Nephron (organoid): Measurements from ENCODE around the gene ARHGAP20.
A peak's percentile ranks its signal among the peaks of the same experiment; 100 is the strongest.

Source experiments
- H3K27ac Mint-ChIP-seq, 3 experiments: 2 replicates each; pipeline ENCODE4 v1.8.0; 2020; ENCODE audit warnings: mixed read lengths in 3 of 3, mild to moderate bottlenecking in 2 of 3, moderate library complexity in 1 of 3
- H3K27me3 Mint-ChIP-seq: 2 replicates; pipeline ENCODE4 v1.8.0; 2021; ENCODE audit warnings: low read depth, mild to moderate bottlenecking, moderate library complexity, mixed read lengths
- H3K36me3 Mint-ChIP-seq: 2 replicates; pipeline ENCODE4 v1.8.0; 2020; ENCODE audit warnings: low read depth, mixed read lengths
- H3K4me1 Mint-ChIP-seq: 2 replicates; pipeline ENCODE4 v1.8.0; 2020; ENCODE audit warnings: mixed read lengths
- H3K4me3 Mint-ChIP-seq, 3 experiments: 2 replicates each; pipeline ENCODE4 v1.8.0; 2020; ENCODE audit warnings: mild to moderate bottlenecking in 3 of 3, mixed read lengths in 3 of 3, moderate library complexity in 2 of 3
- H3K9me3 Mint-ChIP-seq: 2 replicates; pipeline ENCODE4 v1.8.0; 2020; ENCODE audit warnings: mixed read lengths
- TF ChIP-seq, protein P1 (sequence below), 3 experiments: fragments of 200-600 bp; sonication (generic); IDR thresholded peaks; one replicate each; pipeline ENCODE4 v1.5.0; 2021; ENCODE audit warnings: antibody characterized with exemption in 3 of 3; ENCODE audit not compliant: unreplicated experiment in 3 of 3

Gene ARHGAP20, protein sequence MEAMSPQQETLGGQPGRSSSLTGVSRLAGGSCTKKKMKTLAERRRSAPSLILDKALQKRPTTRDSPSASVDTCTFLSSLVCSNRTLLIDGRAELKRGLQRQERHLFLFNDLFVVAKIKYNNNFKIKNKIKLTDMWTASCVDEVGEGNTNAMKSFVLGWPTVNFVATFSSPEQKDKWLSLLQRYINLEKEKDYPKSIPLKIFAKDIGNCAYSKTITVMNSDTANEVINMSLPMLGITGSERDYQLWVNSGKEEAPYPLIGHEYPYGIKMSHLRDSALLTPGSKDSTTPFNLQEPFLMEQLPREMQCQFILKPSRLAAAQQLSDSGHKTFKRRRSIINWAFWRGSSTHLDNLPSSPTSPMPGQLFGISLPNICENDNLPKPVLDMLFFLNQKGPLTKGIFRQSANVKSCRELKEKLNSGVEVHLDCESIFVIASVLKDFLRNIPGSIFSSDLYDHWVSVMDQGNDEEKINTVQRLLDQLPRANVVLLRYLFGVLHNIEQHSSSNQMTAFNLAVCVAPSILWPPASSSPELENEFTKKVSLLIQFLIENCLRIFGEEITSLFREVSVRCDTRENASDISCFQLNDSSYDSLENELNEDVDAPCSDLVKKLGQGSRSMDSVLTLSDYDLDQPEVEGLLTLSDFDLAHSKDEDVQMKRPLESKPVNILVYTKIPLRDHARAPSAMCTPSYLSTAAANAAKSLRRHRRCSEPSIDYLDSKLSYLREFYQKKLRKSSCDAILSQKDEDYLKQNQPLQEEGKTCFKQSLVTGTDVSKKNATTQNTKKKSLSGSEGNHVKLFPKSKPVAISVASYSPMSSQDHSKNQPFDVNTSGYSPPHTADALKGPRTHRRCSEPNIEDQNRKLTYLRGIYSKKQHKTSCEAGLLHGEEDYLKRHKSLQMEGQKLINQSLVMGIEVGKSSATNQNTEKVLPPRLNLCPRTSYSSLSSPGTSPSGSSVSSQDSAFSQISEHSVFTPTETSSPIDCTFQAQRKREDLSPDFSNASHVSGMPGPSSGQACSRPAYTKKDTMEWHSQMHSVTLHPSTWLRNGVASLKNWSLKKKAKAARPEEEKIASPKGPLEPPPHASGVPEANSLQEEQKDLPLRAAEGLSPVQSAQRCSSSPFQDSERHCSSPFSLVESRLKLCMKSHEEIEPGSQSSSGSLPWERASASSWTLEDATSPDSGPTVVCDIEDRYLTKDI

DNA sequence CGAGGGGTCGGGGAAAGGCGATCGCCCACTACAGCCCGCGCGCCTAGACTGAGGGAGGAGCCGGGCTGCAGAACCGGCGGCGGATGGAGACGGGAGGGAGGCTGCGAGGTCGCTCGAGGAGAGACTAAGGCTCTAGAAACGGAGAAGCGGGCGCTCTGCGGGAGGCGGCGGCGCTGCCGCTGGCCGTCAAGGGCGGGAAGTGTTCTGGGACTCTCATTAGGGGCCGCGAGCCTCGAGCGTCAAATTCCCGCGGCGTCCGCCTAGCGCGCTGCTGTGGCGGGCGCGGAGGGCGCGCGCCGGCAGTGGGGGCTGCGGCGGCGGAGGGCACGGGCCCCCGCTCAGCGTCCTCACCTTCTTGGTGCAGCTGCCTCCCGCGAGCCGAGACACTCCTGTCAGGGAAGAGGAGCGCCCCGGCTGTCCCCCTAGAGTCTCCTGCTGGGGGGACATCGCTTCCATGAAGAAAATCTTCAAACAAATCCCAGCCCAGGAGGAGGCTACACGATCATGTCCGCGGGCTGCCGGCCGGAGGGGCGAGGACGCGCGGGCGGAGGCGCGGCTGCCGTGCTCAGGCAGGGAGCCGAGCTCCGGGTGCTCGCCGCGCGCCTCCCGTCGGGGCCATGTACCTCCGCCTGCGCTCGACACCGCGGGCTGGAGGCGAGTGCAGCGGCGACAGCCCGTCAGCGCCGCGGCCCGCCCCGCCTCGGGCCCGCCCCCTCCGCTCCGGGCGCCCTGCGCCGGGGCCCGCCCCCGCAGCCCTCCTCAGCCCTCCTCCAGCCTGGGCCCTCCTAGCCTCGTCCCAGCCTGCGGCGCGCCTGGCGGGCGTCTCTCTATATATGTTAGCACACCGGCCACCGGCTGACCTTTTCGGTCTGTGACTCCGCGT lies at the start of gene ARHGAP20:
TSS of gene ARHGAP20 (minus strand) at position 662 of the 883 bp plus-strand sequence. CDS start at position 456, 206 bp downstream.
- TF ChIP-seq, protein P1, sequence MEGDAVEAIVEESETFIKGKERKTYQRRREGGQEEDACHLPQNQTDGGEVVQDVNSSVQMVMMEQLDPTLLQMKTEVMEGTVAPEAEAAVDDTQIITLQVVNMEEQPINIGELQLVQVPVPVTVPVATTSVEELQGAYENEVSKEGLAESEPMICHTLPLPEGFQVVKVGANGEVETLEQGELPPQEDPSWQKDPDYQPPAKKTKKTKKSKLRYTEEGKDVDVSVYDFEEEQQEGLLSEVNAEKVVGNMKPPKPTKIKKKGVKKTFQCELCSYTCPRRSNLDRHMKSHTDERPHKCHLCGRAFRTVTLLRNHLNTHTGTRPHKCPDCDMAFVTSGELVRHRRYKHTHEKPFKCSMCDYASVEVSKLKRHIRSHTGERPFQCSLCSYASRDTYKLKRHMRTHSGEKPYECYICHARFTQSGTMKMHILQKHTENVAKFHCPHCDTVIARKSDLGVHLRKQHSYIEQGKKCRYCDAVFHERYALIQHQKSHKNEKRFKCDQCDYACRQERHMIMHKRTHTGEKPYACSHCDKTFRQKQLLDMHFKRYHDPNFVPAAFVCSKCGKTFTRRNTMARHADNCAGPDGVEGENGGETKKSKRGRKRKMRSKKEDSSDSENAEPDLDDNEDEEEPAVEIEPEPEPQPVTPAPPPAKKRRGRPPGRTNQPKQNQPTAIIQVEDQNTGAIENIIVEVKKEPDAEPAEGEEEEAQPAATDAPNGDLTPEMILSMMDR (IDR thresholded peaks at IDR 0.05; ENCODE audit: unreplicated experiment in 3 of 3), result peak in 1 of 3 experiments; percentile 36
- Mint-ChIP-seq H3K4me1 (peaks cover 24% of the 10 kb centered on the region), H3K36me3 (peaks cover 4% of the 10 kb centered on the region), H3K9me3 (no peaks in the 10 kb centered on the region), H3K4me3 (peak within 1 kb of the TSS; percentile 85 to 87 (median 85)), H3K27me3 (peaks cover 57% of the 10 kb centered on the region), H3K27ac (peak within 1 kb of the TSS; percentile 30 to 42 (median 40))

DNA sequence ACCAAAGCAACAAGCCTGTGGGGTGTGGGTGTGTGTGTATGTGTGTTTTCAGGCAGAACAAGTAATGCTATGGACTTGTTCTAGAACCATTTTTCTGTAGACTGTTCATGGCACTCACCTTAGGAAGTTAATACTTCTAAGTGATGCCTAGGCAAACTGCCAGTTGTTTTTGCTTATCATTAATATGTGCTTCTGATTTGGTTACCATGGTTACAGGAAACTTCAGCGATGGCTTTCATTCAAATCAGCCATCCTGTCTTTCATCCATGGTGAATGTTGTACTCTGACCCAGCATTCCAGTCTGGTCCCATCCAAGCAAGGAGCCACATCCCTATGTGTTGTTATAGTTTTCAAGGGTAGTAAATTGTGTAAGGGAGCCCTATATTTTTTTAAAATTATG lies 49.8 kb upstream of the ARHGAP20 start:
- Mint-ChIP-seq H3K27ac (no peak overlapping the region), H3K9me3 (no peaks in the 10 kb centered on the region), H3K36me3 (no peaks in the 10 kb centered on the region), H3K27me3 (no peaks in the 10 kb centered on the region), H3K4me1 (peaks cover 29% of the 10 kb centered on the region), H3K4me3 (no peak overlapping the region)
- TF ChIP-seq, protein P1 (IDR thresholded peaks at IDR 0.05; ENCODE audit: unreplicated experiment in 3 of 3), result no peak

DNA sequence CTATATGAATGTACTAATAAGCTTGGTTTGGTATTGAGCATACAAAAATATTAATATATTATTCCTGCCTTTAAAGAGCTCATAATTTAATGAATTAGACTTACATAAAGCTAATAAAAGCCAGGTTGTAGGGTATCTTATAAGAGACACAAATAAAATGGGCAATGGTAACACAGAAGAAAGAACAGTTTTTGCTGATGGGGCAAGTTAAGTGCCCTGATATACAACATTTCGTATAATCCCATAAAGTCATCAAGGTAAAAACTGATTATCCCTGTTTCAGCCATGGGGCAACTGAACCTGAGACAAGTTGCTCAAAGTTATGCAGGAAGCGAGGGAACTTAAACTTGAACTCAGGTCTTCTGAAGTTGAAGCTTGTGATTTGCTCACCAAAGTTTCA lies 48.9 kb upstream of the ARHGAP20 start:
- Mint-ChIP-seq H3K4me3 (no peak overlapping the region), H3K9me3 (peaks cover 3% of the 10 kb centered on the region), H3K4me1 (peaks cover 32% of the 10 kb centered on the region), H3K27me3 (no peaks in the 10 kb centered on the region), H3K27ac (no peak overlapping the region), H3K36me3 (no peaks in the 10 kb centered on the region)
- TF ChIP-seq, protein P1 (IDR thresholded peaks at IDR 0.05; ENCODE audit: unreplicated experiment in 3 of 3), result no peak

DNA sequence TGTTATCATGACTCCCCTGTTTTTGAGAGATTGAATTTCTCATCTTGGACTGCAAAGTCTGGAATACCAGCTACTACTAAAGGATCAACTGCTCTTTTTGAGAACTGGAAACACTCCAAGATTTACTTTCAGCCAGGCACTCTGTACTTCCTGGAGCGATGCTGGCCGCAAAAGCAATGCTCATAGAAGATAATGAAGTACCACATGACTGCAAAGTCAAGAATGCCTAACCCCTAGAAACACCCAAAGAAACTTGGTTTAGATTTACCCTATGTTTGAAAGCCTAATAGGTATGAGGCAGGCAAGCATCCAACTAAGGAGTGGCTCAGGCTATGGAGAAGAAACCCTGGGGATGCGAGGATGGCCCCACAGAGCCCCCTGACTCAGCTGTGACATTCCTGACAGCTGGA lies 47.7 kb upstream of the ARHGAP20 start:
- H3K4me3 Mint-ChIP-seq, result no peak overlapping the region
- H3K27ac Mint-ChIP-seq, result peak overlapping the region; percentile 30 to 53 (median 46)
- TF ChIP-seq, protein P1 (IDR thresholded peaks at IDR 0.05; ENCODE audit: unreplicated experiment in 3 of 3), result no peak
- H3K27me3 Mint-ChIP-seq, result no peaks in the 10 kb centered on the region
- peaks cover 33% of the 10 kb centered on the region for H3K4me1 Mint-ChIP-seq
- H3K9me3 Mint-ChIP-seq, result peaks cover 3% of the 10 kb centered on the region
- no peaks in the 10 kb centered on the region for H3K36me3 Mint-ChIP-seq
